Measurements from ENCODE around the gene SETD5. TPM values are rescaled to one million over a fixed set of nuclear protein-coding genes. Genes with fewer than 3 reads are reported as not detected.

The SETD5 gene
- total and polyA plus RNA-seq, 2 donors (not counting 3 experiments of a cell fraction or from before 2014, with no cell fraction given): 48.2 to 149 TPM

- intact Hi-C loops (cut with micrococcal nuclease): no loop called here
- Histone ChIP-seq H2AFZ (ENCODE audit: low read depth, low read length) (no peak overlapping the region), H3K9ac (replicated peaks; ENCODE audit: extremely low read depth, insufficient read depth, low read length) (no peak overlapping the region), H3K27ac (ENCODE audit: insufficient read depth, low read depth, low read length) (no peak overlapping the region), H3K9me3 (replicated peaks; ENCODE audit: control insufficient read depth, insufficient read depth, low read length) (no peaks in the 10 kb centered on the region), H3K36me3 (ENCODE audit: control insufficient read depth in 2 of 2, extremely low read depth in 1 of 2, insufficient read depth in 2 of 2, low read length in 2 of 2) (peaks cover 47 to 51% of the 10 kb centered on the region in 2 experiments), H3K79me2 (ENCODE audit: control insufficient read depth, insufficient read depth, low read length) (peaks cover 15% of the 10 kb centered on the region), H3K4me1 (ENCODE audit: control insufficient read depth, extremely low read depth, insufficient read depth, low read length) (no peaks in the 10 kb centered on the region), H3K27me3 (ENCODE audit: control insufficient read depth in 2 of 2, insufficient read depth in 2 of 2, low read length in 2 of 2) (no peaks in the 10 kb centered on the region), H3K9me1 (replicated peaks; ENCODE audit: control insufficient read depth, extremely low read depth, insufficient read depth, low read length) (no peaks in the 10 kb centered on the region), H3K4me3 (replicated peaks in 1 of 3; ENCODE audit: insufficient read depth in 1 of 3, low read depth in 1 of 3, low read length in 3 of 3) (no peak overlapping the region), H3K4me2 (ENCODE audit: insufficient read depth, low read length) (no peak overlapping the region), H4K20me1 (replicated peaks; ENCODE audit: control insufficient read depth, extremely low read depth, insufficient read depth, low read length) (no peaks in the 10 kb centered on the region)
- no peak for FAIRE-seq
- DNase-seq (ENCODE audit: low read depth, low spot score): no peak
- dilution Hi-C loops (cut with MboI; ENCODE audit: extremely low pct_ligation_motif_present, low sequenced_read_pairs): no loop called here
- CTCF ChIA-PET: no interaction called here
- POLR2A ChIA-PET: no interaction called here
- no TSS peak for BruUV-seq (replicated peaks)
- TF ChIP-seq MYC (IDR thresholded peaks at IDR 0.05; ENCODE audit: low read depth, low read length) (no peak), EZH2 (IDR thresholded peaks at IDR 0.05; ENCODE audit: borderline replicate concordance, low read depth, low read length, severe bottlenecking) (no peak), FOS (IDR thresholded peaks at IDR 0.05; ENCODE audit: borderline replicate concordance, insufficient read depth, low read length) (no peak), POLR2AphosphoS5 (IDR thresholded peaks at IDR 0.05; ENCODE audit: insufficient read depth, low read depth, low read length) (no peak), CTCF (IDR thresholded peaks at IDR 0.05; ENCODE audit: extremely low read depth in 1 of 2, insufficient read depth in 1 of 2, low read depth in 1 of 2, low read length in 2 of 2) (no peak), GATA2 (IDR thresholded peaks at IDR 0.05; ENCODE audit: insufficient read depth, insufficient read length, low read depth, low read length) (no peak), POLR2A (IDR thresholded peaks at IDR 0.05; ENCODE audit: low read depth, low read length) (no peak), MAX (IDR thresholded peaks at IDR 0.05; ENCODE audit: insufficient read depth, insufficient read length) (no peak), JUN (IDR thresholded peaks at IDR 0.05; ENCODE audit: borderline replicate concordance, insufficient read depth, insufficient read length, low read depth) (no peak)
Measured at GRCh38 chr3:9474482-9474881, 77.1 kb downstream of the SETD5 start.

All from endothelial cell of umbilical vein (primary cell).